ENCODE data around the gene GDPD1.
"Not testable (repeated sequence)": the region's sequence is repeated elsewhere in the genome, so short reads cannot be mapped to it uniquely, and the experiment has no call there.

The GDPD1 gene

DNA sequence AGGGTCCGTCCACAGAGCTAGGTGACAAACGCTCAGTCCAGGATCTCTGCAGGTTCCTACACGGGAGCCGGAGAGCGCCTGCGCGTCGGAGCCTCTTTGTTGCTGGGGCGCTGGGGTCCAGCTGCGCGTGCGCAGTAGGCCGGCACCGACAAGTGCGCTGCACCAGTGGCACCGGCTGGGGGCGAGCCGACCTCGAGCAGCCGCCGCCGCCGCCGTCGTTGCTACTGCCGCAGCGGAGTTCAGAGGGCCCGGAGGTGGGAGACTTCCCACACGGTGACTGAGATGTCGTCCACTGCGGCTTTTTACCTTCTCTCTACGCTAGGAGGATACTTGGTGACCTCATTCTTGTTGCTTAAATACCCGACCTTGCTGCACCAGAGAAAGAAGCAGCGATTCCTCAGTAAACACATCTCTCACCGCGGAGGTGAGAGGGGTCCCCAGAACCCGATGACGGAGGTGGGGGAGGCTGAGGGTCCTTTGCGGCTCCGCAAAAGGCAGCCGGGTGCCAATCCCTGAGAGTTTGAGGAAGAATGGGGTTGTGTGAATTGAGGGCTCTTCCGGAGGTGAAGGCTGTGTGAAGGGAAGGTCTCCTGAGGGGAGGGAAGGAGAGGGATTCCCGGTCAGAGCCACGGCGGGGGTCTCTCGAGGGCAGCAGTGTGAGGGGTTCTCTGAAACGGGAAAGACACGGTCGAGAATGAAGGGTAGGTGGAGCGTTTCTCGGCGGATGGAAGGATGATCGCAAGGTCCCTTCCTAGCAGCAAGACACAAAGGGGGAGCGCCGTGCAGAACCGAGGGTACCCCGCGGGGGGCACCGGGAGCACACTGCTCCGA lies at the start of gene GDPD1:
Gene GDPD1, plus strand, starts transcription at position 184 of the 831 bp plus-strand sequence. Its CDS starts 99 bp downstream, at position 283.
- DNase-seq, result peak; percentile 98

GRCh38 chr17:59172436-59173004 lies 47.8 kb upstream of the GDPD1 start:
- DNase-seq, result no peak

DNA sequence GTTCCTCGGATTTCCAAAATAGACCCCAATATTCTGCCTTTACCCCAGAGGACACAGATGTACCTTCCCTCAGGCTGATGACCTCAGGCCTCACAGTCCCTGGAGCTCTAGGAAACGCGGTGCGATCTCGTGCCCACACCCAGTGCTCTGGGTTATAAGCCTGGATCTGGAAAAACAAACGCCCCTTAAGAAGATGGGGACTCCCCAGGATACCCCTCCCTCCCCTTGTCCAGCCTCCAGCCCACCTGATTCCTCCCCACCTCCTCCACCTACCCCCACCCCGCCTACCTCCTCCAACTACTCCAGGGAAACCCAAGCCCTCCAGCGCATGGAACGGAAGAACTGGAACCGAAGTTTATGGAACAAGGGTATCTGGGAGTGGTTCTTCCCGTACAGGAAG lies 45.6 kb upstream of the GDPD1 start:
- no peak for DNase-seq

DNA sequence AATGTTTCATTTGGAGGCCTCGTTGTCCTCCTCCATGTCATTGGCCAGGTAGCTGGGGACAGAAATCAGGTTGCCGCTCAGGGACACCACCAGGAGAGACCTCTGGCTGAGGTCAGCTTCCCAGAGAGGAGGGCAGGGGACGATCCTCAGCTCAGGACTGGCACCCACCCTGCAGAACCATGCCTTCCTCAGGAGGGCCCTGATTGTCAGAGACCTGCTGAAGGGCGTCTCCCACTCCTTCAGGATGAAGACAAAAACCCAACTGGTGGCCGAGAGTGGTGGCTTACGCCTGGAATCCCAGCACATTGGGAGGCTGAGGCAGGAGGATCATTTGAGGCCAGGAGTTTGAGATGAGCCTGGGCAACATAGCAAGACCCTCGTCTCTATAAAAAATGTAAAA lies 45.2 kb upstream of the GDPD1 start:
- DNase-seq, result no peak

GRCh38 chr17:59178266-59178985 lies 41.9 kb upstream of the GDPD1 start:
- no peak for DNase-seq

DNA sequence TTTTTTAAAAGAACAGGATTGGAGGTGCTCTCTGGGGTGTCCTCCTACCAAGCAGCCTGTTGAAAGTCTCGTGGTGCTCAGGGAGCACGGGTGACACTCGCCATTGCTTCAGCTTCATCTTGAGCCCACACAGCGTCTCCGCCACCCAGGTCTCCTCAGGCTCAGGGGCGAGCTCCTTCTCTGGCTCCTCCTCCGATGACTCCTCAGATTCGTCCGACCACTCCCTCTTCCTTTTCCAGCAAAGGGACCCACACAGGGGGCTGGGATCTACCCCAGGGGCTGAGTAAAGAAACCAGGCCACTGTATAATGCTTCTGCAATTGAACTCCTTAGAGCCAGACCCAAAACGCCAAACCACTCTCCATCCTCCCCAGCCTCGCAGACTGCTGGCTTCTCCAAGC lies 40.7 kb upstream of the GDPD1 start:
- DNase-seq, result not testable (repeated sequence)

- DNase-seq, result no peak
Measured at GRCh38 chr17:59180626-59181025, 39.7 kb upstream of the GDPD1 start.

- no peak for DNase-seq
Measured at GRCh38 chr17:59181481-59181880, 38.8 kb upstream of the GDPD1 start.

GRCh38 chr17:59185997-59186396 lies 34.3 kb upstream of the GDPD1 start:
- no peak for DNase-seq

DNA sequence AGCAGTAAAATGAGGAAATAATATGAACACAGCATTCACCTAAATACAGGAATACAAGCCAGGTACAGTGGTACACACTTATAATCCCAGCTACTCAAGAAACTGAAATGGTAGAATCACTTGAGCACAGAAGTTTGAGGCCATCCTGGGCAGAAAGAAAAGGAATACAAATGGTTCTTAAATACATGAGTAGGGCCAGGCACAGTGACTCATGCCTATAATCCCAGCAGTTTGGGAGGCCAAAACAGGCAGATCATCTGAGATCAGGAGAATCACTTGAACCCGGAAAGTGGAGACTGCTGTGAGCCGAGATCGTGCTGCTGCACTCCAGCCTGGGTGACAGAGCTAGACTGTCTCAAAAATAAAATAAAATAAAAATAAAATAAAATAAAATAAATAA lies 33.5 kb upstream of the GDPD1 start:
- no peak for DNase-seq

DNA sequence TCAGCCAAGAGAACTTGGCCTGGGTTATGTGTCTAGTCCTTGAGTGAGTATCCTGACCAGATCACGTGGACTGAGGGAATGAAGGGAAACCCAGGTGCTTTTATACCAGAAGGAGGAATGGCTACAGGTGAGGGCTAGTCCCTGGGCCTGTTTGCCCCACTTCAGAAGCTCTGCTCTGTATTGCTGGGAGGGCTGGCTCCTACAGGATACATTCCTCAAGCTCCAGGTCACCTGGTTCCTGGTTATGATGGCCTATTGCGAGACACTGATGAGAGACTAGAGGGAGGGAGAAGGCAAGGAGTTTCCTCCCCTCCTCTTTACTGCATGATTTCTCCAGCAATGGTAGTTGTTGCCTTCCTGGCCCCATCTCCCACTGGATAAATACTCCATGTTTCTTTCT lies 29.5 kb upstream of the GDPD1 start:
- DNase-seq, result no peak

GRCh38 chr17:59193336-59193862 lies 26.9 kb upstream of the GDPD1 start:
- no peak for DNase-seq

- no peak for DNase-seq
Measured at GRCh38 chr17:59199398-59199797, 20.9 kb upstream of the GDPD1 start.

DNA sequence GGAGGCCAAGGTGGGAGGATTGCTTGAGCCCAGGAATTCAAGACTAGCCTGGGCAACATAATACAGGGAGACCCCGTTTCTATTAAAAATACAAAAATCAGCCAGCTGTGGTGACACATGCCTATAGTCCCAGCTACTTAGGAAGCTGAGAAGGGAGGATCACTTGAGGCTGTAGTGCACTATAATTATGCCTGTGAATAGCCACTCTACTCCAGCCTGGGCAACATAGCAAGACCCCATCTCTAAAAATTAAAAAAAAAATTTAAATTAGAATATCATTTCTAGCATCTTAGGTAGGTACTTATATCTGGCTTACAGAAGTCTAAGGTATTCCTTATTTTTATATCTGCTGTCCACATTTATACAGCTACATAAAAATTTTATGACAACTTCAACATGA lies 18.0 kb upstream of the GDPD1 start:
- no peak for DNase-seq

- DNase-seq, result no peak
Measured at GRCh38 chr17:59219370-59219769, 941 bp upstream of the GDPD1 start.

DNA sequence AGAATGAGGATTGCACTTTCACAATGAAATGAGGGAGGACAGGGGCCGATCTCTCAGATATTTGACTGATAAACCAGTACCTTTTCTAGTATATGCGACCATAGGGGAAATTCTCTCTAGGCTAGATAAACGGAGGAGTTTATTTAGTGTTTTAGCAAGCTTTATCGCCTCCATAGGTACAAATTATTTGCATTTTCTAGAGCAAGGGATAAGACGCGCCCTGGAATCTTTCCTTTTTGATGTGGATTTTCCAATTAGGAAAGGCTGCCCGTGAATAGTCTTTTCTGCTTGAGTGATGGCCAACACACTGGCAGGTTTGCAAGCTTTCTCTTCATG lies 351 bp upstream of the GDPD1 start:
- no peak for DNase-seq

DNA sequence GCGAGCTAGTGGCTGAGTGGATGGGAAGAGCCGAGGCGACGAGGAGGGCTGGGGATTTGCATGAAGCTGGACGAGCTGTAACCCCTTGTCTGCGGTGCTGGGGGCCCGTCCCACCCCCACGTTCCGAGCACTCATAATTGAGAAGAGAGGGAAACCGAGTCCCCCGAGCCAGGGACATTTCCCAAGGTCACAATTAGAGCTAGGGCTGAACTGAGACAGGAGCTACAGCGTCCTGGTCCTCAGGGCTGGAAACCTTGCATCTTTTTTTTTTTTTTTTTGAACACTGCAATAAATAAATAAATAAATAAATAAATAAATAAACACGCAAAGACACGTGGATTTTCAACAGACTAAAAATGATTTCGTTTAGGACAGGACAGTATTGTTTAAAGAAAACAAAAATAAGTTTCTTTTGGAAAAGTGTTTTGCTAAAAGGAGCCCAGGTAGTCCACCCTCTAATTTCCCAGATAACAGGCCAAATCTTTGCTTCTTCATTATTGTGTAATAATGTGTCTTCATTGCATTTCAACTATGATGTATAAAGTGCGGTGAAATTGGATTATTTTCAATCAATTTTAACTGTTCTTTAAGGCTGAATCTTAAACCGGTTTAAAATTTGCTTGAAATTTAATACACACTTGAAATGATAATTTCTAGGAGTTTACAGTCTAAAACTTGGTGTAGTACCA lies 992 bp downstream of the GDPD1 start:
- no peak for DNase-seq

GRCh38 chr17:59223813-59224212 lies 3.5 kb downstream of the GDPD1 start:
- no peak for DNase-seq

DNA sequence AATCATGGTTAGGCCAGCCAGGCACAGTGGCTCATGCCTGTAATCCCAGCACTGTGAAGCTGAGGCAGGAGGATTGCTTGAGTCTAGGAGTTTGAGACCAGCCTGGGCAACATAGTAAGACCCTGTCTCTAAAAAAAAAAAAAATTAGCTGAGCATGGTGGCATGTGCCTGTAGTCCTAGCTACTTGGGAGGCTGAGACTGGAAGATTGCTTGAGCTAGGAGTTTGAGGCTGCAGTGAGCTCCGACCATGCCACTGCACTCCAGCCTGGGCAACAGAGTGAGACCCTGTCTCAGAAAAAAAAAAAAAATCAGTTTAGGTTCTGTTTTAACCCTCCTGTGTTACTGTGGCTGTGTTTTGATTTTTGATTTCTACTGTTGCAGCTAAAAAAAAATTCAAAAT lies 8.3 kb downstream of the GDPD1 start:
- DNase-seq, result not testable (repeated sequence)

- no peak for DNase-seq
Measured at GRCh38 chr17:59230764-59231163, 10.5 kb downstream of the GDPD1 start.

DNA sequence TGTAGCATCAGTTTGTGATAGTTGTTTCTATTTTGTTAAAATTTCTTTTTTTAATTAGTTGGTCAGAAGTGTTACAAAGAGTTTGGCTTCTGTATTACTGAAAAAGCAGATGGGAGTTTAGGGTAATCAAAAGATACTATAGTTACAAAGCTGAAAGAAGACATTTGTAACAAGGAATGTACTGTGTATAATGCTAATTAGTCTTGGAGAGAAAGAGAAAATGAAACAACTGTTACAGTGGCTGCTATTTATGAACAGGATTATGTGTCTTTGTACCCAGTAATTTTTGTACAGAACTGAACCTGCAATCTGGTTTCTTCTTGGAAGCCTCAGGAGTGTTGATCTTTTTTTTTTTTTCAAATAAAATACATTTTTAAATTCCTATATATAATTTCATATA lies 14.3 kb downstream of the GDPD1 start:
- no peak for DNase-seq

DNA sequence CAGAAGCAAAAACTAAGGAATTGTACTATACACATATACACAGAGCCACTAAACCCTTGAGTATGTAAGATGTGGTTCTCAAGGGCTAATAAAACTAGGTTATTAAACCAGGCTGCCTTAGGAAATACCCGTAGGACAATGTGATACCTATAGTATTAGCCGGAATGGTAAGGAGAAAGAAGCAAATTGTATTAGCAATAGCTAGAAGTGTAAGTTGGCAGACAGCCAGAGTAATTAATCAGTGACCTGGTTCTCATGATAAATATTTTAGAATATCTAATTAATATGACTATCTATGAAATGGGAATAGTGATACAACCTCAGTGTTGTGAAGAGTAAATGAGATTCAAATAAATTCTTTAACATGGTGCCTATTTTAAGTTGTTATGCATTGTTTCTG lies 18.6 kb downstream of the GDPD1 start:
- no peak for DNase-seq

DNA sequence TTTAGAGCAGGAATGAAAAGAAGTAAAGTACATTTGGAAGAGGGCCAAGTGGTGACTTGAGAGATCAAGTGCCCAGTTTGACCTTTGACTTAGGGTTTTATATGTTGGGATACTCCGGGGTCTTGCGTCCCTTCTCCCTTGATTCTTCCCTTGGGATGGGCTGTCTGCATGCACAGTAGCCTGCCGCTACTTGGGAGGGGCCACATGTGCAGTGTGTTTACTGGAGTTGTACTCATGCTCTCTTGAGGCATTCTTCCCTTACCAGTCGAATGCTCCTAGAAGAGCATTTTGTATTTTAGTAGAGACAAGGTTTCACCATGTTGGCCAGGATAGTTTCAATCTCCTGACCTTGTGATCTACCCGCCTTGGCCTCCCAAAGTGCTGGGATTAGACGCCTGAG lies 23.8 kb downstream of the GDPD1 start:
- DNase-seq, result no peak

All from activated T-cell treated with anti-CD3 and anti-CD28 coated beads, Interleukin-2, amount 50 U/mL, for 1 hour (primary cell).